Stimulated activated CD8-positive, alpha-beta memory T cell treated with anti-CD3 and anti-CD28 coated beads, Interleukin-2, amount 100 ng/mL, for 48 hours (primary cell): ENCODE measurements around the gene FEV.
"Not testable (repeated sequence)": the region's sequence is repeated elsewhere in the genome, so short reads cannot be mapped to it uniquely, and the experiment has no call there.

ENCODE experiments used
- DNase-seq, 2 donors: peaks; one replicate each; pipeline ENCODE4 v3.0.0-alpha.2; 2020; ENCODE audit warnings: low read depth in 2 of 2

The FEV gene

DNA sequence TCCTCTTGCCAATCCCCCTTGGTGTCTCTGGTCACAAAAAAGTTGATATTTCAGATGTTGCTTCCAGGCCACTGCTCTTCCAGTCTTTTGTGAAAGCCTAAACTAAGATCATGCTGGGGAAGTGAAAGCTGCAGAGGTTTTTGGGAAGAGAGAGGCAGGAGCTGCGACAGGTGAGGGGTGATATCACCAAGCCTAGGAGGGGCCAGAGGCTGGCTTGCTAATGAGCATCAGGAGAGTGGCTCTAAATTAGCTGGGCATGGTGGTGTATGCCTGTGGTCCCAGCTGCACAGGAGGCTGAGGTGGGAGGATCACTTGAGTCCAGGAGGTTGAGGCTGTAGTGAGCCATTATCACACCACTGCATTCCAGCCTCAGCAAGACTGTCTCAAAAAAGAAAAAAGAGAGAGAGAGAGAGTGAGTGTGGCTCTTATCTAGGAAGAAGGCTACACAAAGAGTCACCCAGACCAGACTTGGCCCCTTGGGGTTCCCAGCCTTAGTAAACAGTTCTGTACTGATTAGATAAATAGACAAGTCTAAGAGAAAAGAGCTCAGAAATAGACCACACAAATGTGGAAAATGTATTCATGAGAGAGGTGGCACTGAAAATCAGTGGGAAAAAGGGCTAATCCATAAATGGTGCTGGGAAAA is 40.1 kb downstream of the FEV start:
- DNase-seq = no peak

DNA sequence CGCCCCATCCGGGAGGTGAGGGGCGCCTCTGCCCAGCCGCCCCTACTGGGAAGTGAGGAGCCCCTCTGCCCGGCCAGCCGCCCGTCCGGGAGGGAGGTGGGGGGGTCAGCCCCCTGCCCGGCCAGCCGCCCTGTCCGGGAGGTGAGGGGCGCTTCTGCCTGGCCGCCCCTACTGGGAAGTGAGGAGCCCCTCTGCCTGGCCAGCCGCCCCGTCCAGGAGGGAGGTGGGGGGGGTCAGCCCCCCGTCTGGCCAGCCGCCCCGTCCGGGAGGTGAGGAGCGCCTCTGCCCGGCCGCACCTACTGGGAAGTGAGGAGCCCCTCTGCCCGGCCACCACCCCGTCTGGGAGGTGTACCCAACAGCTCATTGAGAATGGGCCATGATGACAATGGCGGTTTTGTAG is 53.2 kb downstream of the FEV start:
- DNase-seq = not testable (repeated sequence)
